Stimulated activated CD8-positive, alpha-beta memory T cell treated with anti-CD3 and anti-CD28 coated beads, Interleukin-7, amount 100 ng/mL, for 24 hours (primary cell): ENCODE results near the gene COL26A1.

Experiments
- DNase-seq: peaks from one replicate; pipeline ENCODE4 v3.0.0-alpha.2; 2020; ENCODE audit warnings: low read depth

Gene COL26A1

GRCh38 chr7:101373812-101374614 is 11.3 kb downstream of the COL26A1 start:
- no peak for DNase-seq

DNA sequence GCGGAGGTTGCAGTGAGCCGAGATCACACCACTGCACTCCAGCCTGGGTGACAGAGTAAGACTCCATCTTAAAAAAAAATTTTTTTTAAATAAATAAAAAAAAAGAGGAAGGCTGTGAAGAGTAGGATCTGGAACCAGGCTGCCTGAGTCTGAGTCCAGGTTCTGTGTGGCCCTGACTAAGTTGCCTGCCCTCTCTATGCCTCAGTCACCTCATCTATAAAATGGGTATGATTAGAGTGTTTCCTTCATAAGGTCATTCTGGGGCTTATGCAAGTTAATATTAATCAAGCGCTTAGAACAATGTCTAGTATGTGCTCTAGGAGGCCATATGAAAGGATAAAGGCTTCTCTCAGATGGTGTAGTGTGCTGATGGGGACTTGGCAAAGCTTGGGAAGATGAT is 12.3 kb downstream of the COL26A1 start:
- DNase-seq = no peak

DNA sequence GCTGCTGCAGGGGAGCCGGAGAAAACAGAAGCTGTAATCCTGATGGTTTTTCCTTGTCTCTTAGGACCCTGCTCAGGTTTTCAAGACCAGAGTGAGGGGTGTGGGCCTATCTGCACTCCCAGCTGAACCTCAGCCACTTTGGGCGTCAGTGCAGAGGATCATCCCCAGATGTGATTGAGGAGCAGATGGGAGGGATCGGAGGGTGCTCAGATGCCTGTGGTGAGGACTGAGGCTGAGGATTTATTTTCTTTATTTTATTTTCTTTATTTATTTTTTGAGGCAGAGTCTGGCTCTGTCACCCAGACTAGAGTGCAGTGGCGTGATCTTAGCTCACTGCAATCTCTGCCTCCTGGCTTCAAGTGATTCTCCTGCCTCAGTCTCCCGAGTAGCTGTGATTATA is 13.9 kb downstream of the COL26A1 start:
- no peak for DNase-seq

GRCh38 chr7:101377189-101377736 is 14.6 kb downstream of the COL26A1 start:
- no peak for DNase-seq

GRCh38 chr7:101378751-101379174 is 16.1 kb downstream of the COL26A1 start:
- DNase-seq = no peak

DNA sequence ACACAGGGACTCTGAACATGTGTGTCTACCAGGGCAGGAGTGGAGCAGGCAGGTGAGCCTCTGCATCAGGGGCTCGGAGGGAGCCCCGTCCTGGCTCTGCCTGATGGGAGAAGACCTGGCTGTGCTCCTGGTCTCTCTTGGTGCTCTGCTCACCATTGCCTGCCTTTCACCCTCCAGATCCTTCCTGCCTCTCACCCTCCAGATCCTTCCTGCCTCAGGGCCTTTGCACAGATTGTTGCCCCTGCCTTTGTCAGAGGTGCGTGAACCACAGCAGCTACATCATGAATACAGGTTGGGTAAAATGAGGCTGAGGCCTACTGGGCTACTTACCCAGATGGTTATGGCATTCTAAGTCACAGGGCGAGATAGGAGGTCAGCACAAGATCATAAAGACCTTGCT is 16.6 kb downstream of the COL26A1 start:
- no peak for DNase-seq

DNA sequence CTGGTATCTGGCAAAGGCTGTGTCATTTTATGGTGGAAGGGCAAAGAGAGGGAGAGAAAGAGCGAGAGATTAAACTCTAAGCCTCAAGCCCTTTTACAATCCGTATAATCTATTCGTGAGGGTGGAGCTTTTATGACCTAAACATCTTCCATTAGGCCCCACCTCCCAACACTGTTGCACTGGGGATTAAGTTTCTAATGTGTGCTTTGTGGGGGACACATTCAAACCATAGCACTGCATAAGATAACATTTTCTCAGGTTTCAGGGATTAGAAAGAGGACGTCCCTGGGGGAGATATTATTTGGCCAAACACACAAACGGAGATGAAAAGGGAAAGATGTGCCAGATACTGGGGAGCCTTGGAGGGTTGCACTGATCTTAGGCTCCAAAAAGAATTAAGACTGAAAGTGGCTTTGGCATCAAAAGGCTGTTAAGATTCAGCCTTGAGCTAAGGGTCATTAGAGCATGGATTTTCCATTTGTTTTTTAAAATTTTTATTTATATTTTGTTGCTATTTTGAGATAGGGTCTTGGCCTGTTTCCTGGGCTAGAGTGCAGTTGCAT is 19.0 kb downstream of the COL26A1 start:
- DNase-seq = no peak

GRCh38 chr7:101382937-101383336 is 20.3 kb downstream of the COL26A1 start:
- no peak for DNase-seq

- no peak for DNase-seq
Observed at GRCh38 chr7:101386177-101386557, 23.5 kb downstream of the COL26A1 start.

- no peak for DNase-seq
Observed at GRCh38 chr7:101386558-101387231, 24.0 kb downstream of the COL26A1 start.

GRCh38 chr7:101390901-101391301 is 28.2 kb downstream of the COL26A1 start:
- DNase-seq = no peak

DNA sequence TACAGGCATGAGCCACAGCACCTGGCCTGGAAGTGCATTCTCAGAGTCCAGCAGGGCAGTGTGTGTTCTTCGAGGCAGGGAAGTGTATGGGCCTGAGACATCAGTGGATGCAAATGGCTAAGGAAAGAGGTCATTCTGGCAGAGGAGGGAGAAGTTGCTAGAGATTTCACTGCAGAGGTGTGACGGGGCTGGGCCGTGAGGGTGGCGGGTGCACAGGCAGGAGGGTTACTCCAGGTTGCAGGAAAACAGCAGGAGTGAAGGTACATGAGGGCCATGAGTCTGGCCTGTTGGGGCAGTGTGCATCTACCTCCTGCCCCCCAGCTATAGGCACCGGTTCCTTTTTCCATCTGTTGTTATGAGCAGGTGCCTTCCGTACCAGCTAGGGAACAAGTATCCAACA is 29.3 kb downstream of the COL26A1 start:
- DNase-seq = no peak

- no peak for DNase-seq
Observed at GRCh38 chr7:101393865-101394264, 31.2 kb downstream of the COL26A1 start.

- no peak for DNase-seq
Observed at GRCh38 chr7:101395376-101395775, 32.7 kb downstream of the COL26A1 start.

DNA sequence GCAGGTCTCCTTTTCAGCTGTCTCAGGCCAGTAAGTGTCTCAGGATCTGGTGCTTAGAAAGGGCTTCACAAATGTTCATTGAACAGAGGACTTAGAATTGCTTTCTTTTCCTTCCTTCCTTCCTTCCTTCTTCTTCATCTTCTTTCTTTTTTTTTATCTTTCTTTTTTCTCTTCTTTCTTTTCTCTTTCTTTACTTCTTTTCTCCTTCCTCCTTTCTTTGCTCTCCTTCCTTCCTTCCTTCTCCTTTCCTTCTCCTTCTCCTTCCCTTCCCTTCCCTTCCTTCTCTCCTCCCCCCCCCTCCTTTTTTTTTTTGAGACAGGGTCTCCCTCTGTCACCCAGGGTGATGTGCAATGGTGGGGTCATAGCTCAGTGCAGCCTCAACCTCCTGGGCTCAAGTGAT is 34.6 kb downstream of the COL26A1 start:
- no peak for DNase-seq

- DNase-seq = no peak
Observed at GRCh38 chr7:101397770-101398324, 35.2 kb downstream of the COL26A1 start.

DNA sequence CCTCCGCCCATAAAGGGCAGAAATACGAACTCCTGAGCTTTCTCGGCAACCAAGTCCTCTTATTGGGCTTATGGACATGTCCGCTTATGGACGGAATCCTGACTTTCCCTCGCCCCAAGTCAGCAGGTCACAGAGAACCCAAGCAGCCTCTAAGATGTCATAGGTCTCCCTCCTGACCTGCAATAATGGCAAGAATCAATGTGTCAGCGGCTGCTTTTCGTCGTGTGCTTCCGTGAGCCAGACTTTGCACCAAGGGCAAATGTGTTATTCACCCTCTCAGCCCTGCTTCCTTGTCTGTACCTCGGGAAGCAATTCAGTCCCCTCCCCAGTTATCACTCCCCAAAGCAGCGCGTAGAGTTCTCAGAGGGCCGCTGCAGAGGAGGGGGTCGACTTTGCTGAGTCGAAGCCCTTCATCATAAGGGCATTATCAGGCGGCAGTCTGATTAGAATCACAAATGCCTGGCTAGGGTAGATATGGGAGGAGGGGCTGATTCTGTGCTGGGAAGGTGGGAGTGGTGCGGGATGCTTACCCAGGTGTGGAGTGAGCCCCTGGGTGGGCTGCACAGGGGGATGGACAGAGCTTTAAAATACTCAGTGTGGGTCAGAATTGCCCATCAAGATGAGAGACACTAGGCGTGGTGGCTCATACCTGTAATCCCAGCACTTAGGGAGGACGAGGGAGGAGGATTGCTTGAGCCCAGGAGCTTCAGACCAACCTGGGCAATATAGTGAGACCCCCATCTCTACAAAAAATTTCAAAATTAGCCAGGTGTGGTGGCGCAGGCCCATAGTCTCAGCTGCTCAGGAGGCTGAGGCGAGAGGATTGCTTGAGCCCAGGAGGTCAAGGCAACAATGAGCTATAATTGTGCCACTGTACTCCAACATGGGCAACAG is 36.0 kb downstream of the COL26A1 start:
- no peak for DNase-seq

GRCh38 chr7:101399759-101400158 is 37.1 kb downstream of the COL26A1 start:
- DNase-seq = no peak

DNA sequence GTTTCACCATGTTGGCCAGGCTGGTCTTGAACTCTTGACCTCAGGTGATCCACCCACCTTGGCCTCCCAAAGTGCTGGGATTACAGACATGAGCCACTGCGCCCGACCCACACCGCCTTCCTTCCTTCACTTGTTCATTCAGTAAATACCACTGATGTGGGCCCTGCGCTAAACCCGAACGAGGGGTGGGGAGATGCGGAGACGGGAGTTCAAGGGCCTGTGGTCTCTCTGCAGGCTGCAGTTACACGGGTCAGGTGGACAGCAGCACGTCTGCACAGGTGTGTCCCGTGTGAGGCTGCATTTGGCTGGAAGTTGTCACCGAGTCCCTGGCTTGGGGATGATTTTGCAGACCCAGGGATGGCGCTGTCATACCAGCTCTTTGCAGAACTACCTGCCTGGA is 38.1 kb downstream of the COL26A1 start:
- DNase-seq = no peak

DNA sequence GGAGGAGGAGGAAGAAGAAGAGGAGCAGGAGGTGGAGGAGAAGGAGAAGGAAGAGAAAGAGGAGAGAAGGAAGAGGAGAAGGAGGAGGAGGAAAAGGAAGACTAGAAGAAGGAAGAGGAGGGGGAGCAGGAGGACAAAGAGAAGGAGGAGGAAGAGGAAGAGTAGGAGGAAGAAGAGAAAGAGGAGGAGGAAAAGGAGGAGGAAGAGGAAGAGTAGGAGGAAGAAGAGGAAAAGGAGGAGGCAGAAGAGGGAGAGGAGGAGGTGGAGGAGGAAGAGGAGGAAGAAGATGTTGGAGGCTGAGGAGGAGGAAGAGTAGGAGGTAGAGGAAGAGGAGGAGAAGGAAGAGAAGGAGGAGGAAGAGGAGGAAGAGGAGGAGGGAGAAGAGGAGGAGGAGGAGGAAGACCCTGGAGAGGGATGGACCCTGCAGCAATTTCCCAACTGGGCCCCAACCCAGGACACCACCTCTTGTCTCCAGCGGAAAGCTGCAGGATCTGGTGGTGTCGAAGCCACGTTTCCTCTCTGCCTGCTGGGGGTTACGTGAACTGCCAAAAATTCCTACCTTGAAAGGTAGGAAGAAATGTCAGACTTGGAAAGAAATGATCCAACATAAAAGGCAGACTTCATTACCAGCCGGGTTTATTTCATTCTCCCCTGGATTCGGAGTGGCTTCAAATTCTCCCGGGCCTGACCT is 38.9 kb downstream of the COL26A1 start:
- no peak for DNase-seq
